NCI-H2029 treated with DMSO at 0.1 percent for 48 hours (cell line): Measurements from ENCODE around the gene DNAJA4.

Experiments used
- DNase-seq: peaks from one replicate; lab custom pipeline; 2025; lab: John Stamatoyannopoulos, UW

The DNAJA4 gene

GRCh38 chr15:78280319-78281072 is 16.1 kb downstream of the DNAJA4 start:
- DNase-seq, result no peak

- DNase-seq, result no peak
Observed at GRCh38 chr15:78282324-78282723, 18.0 kb downstream of the DNAJA4 start.

DNA sequence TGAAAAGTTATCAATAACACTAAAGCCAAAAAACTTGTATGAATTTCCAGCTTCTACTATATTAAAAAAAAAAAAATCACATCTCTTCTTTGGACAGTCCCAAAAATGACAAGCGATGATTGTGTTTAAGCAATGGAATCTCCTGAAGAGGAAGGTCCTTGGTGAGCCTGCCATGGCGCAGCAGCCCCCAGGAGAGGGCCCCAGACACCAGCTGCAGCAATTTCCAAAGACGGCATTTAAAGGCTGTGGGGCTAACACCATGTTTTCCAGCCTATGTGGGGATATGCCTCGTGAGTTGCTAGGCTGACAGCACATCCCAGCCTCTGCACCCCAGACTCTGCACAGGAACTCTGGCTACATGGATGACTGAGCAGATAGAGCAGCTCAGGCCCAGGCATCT is 20.4 kb downstream of the DNAJA4 start:
- no peak for DNase-seq

- DNase-seq, result peak; percentile 23
Observed at GRCh38 chr15:78290222-78290621, 25.9 kb downstream of the DNAJA4 start.

- no peak for DNase-seq
Observed at GRCh38 chr15:78291052-78291451, 26.7 kb downstream of the DNAJA4 start.

- no peak for DNase-seq
Observed at GRCh38 chr15:78291698-78292097, 27.3 kb downstream of the DNAJA4 start.

DNA sequence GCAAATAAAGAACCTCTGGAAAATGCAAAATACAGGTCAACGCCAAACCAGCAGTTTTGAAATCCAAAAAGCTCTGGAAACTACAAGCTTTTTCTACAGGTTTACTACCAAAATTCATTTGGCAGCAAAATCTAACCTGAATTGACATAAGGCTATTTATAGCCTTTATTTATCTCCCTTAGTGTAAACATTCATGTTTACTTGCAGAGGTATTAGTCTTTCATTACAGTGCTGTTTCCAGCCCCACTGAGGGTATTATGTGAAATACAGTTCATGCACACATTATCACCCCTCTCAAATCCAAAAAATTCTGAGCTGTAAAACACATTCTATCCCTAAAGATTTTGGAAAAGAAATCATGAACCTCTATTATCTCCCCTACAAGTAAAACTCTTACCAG is 27.9 kb downstream of the DNAJA4 start:
- DNase-seq, result no peak

DNA sequence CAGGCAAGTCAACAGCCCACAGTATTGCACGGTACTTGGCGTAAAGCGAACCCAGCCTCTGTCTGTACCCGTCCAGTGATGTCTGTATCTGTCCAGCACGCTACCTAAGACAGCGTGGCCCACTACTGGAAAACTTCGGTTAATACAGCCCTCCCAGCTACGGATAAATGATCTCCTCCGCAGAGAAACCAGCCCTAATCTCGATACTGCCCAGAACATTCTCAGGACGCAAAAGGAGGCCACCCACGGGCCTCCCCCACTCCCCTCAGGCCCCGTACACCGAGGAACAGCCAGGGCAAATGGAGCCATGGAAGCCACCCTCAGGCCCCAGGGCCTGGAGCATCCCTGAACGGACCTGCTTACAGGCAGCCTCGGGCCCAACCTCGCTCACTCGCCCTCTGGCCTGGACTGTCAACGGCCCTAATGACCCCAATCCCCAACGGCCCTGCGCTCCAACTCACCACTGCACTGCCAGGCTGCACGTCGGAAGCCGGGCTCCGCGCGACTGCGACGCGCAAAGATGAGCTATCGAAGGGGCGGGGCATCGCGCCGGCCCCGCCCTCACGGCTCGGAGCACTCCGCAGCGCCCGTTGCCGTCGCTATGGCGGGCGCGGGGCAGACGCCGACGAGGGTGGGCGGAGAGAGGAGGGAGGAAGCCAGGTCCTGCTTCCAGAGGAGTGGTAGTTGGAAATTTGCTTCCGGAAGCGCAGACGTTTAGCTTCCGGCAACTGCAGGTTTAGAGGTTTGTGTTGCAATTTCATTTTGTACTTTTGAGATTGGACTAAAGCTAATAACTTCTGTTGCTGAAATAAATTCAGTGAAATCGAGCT is 35.0 kb downstream of the DNAJA4 start, which contains the start of gene SKIC8:
TSS of gene SKIC8 (minus strand) at position 509 of the 830 bp plus-strand sequence. CDS start 3,923 bp downstream, outside the sequence.
- DNase-seq, result peak; percentile 49

- DNase-seq, result no peak
Observed at GRCh38 chr15:78301326-78301725, 37.0 kb downstream of the DNAJA4 start.

- DNase-seq, result no peak
Observed at GRCh38 chr15:78301828-78302227, 37.5 kb downstream of the DNAJA4 start.

DNA sequence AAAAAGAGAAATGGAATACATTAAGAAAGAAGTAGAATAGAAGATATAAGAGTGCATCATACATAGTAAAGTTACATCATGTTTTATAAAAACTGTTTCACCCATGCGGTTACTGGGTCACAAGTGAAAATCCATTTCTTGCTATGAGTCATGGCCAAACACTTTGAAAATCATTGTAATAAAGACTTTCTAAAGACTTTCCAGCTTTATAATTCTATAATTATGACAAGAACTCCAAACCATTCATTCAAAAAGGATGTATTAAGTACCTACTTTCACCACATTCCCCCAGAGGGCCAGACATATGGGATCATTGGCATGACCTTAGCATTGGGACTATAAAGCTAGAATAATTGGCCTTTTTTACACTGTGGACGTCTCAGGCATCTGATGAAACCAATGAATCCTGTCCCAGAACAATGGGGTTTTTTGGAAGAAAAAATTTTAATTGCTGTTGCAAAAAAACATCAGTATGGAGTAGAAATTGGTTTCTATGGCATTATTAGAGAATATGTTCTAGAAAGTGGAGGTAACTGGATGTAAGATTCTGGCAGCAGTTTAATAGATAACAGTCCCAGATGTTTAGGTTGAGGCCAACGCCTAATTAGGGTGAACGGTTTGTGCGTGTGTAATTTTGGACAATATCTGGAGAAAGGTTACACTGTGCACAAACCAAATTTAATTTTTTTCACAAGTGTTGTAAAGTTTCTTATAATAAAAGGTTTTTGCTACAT is 38.4 kb downstream of the DNAJA4 start:
- DNase-seq, result no peak

- no peak for DNase-seq
Observed at GRCh38 chr15:78304216-78305066, 40.1 kb downstream of the DNAJA4 start.

GRCh38 chr15:78306176-78306774 is 41.9 kb downstream of the DNAJA4 start:
- DNase-seq, result no peak

DNA sequence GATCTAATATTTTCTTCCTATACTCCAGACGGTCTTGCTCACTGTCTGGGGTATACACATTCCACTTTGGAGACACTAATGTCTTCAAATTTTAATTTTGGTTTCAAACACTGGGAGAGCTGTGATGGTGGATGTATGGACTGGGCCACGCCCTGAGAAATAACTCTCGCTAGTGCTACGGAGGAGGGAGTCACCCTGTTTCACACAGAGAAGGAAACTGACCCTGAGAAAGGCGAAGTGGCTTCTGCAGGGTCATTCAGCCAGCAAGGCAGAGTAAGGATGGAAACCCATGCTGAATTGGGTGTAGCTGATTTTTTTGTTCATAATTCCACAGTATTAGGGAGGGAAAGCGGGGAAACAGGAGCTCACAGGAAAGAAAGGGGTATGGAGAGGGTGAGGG is 43.6 kb downstream of the DNAJA4 start:
- no peak for DNase-seq

GRCh38 chr15:78308422-78309032 is 44.2 kb downstream of the DNAJA4 start:
- peak; percentile 13 for DNase-seq

- DNase-seq, result no peak
Observed at GRCh38 chr15:78311292-78311691, 46.9 kb downstream of the DNAJA4 start.

DNA sequence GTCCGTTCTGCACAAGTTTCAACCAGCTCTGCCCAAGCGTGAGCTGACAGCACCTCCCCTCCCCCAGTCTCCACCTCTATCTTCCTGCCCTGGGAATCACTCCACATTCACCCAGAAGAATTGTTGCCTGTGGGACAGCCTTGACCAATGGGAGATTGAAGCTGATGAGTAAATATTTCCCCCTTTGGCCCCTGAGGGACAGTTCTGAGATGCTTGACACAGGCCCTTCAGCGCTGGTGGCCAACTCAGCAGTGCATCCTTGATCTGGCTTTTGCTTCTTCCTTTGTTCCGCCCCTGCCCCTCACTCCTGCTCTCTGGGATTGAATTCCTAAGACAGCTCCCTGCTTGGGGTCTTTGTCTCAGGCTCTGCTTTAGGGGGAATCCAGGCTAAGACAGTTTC is 48.2 kb downstream of the DNAJA4 start:
- no peak for DNase-seq

DNA sequence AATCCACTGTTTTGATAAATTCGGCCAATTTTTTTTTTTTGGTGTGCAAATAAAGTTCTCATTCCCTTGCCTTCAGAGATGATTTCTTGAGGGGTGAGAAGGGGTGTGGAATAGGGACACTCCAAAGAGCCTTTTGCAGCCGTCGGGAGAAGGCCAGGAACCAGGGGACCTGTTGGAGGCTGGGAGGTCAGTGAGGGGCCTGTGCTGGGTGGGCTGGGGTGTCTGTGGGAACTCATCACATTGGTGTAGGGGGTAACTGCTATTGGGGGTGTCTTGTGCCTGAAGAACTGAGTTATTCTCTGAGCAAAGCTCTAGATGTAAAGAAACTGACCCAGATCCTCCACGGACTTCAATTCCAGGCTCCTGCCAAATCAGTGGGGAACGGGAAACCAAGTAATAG is 48.6 kb downstream of the DNAJA4 start:
- DNase-seq, result no peak

DNA sequence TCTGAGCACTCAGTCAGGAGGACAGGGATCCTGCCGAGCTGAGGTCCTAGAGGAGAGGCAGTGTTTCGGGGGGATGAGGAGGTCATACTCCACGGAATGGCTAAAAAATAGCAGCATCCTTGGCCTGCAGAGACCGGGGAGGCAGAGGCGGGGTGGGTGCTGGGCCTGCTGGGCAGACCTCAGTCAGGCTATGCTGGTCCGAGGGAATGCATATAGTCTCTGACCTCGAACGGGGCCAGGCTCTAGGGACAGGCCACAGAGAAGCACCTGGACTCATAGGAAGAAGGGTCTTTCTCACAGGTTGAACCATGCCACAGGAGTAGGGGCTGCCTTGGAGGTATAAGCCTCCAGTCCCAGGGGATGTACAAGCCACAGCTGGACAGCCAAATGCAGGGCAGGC is 49.0 kb downstream of the DNAJA4 start:
- no peak for DNase-seq

GRCh38 chr15:78314181-78314581 is 49.8 kb downstream of the DNAJA4 start:
- DNase-seq, result no peak
